SK-N-SH (cell line): ENCODE results near the gene C11orf58.

Source experiments
- CTCF ChIP-seq: fragments of 200-600 bp; sonication (generic); IDR thresholded peaks from 2 replicates; pipeline ENCODE4 v1.6.1; 2017; ENCODE audit warnings: antibody characterized with exemption, mild to moderate bottlenecking, moderate library complexity
- ELF1 ChIP-seq: IDR thresholded peaks from 2 replicates; pipeline ENCODE4 v1.4.0; 2012
- IRF3 ChIP-seq: fragments of 150-350 bp; IDR thresholded peaks from 2 replicates; pipeline ENCODE4 v1.6.1; 2016; ENCODE audit warnings: mild to moderate bottlenecking, low read depth, low read length
- MAX ChIP-seq: IDR thresholded peaks from 2 replicates; pipeline ENCODE4 v1.4.0; 2012; ENCODE audit warnings: low read depth
- POLR2AphosphoS5 ChIP-seq: IDR thresholded peaks from 2 replicates; pipeline ENCODE4 v1.6.1; 2012; ENCODE audit warnings: low read depth, low read length
- RAD21 ChIP-seq: IDR thresholded peaks from 2 replicates; pipeline ENCODE4 v1.6.1; 2012; ENCODE audit warnings: mild to moderate bottlenecking, low read length
- SMC3 ChIP-seq: IDR thresholded peaks from 2 replicates; pipeline ENCODE4 v1.6.1; 2012; ENCODE audit warnings: low read depth, low read length, improper control_type of control experiment
- USF2 ChIP-seq: fragments of 150-350 bp; IDR thresholded peaks from 2 replicates; pipeline ENCODE4 v1.6.1; 2017; ENCODE audit warnings: antibody characterized with exemption, low read length, low read depth, borderline replicate concordance

GRCh38 chr11:16792426-16792825 lies 54.0 kb downstream of the C11orf58 start:
- TF ChIP-seq MAX (no peak), POLR2AphosphoS5 (no peak), RAD21 (no peak), CTCF (no peak), USF2 (no peak), SMC3 (no peak), ELF1 (no peak), IRF3 (no peak)
